K562 (cell line): ENCODE results near the gene HOXC4. TPM values are rescaled to one million over a fixed set of nuclear protein-coding genes. Genes with fewer than 3 reads are reported as not detected.

Experiments
- ATAC-seq: fragments of 200-7000 bp; cut with Tn5 transposase; 3 replicates; pipeline ENCODE4 v1.9.1; 2020; ENCODE audit warnings: moderate library complexity
- BruUV-seq: library from RNA; stranded (reverse); fragments of 400-500 nt; replicated peaks from 2 replicates; lab custom pipeline; 2021; lab: Mats Ljungman, UMichigan
- CTCF ChIA-PET: fragments of 300-600 bp; formaldehyde crosslinking; extraction: SDS; loops from one replicate; lab custom pipeline; 2021; ENCODE audit warnings: low intra/inter-chr PET ratio; lab: Yijun Ruan, JAX
- POLR2A ChIA-PET: fragments of 300-600, 350-650 bp; sonication (Branson Sonifier 250); formaldehyde crosslinking; extraction: SDS; loops from one replicate; lab custom pipeline; 2021; ENCODE audit warnings: antibody characterized with exemption, inconsistent platforms; lab: Yijun Ruan, JAX
- DNase-seq, 4 experiments: peaks; one replicate each; pipeline versions ENCODE4 v3.0.0 to v3.0.0-alpha.2; 2011 to 2018; ENCODE audit warnings: low spot score in 3 of 4, mixed read lengths in 3 of 4; ENCODE audit errors: extremely low read depth in 1 of 4
- FAIRE-seq: peaks from 2 replicates; lab custom pipeline; 2011; peaks lifted over from hg19 to GRCh38; lab: Jason Lieb, UNC
- H2AFZ ChIP-seq: 2 replicates; pipeline ENCODE4 v1.6.0; 2011; ENCODE audit warnings: low read depth, low read length, control low read depth, inconsistent platforms
- H3K27ac ChIP-seq: fragments of 200-600 bp; 3 replicates; pipeline ENCODE4 v1.8.0; 2011; ENCODE audit warnings: low read depth, mild to moderate bottlenecking, control low read depth, inconsistent platforms, low read length, moderate library complexity, mixed read lengths; ENCODE audit errors: extremely low read depth
- H3K27me3 ChIP-seq, 2 experiments: fragments of 300-600 bp in 1 of 2; 2 replicates in 1 of 2; 3 replicates in 1 of 2; pipeline versions ENCODE4 v1.6.0 to v1.8.0; 2011; ENCODE audit warnings: inconsistent platforms in 2 of 2, low read length in 2 of 2, mild to moderate bottlenecking in 1 of 2, mixed read lengths in 1 of 2, moderate library complexity in 1 of 2; ENCODE audit not compliant: control insufficient read depth in 2 of 2, insufficient read depth in 2 of 2
- H3K36me3 ChIP-seq: fragments of 300-600 bp; 3 replicates; pipeline ENCODE4 v1.8.0; 2011; ENCODE audit warnings: mild to moderate bottlenecking, low read length, inconsistent platforms; ENCODE audit not compliant: control insufficient read depth, insufficient read depth
- H3K4me1 ChIP-seq, 2 experiments: fragments of 200-600 bp in 1 of 2; replicated peaks in 1 of 2; 2 replicates in 1 of 2; 3 replicates in 1 of 2; pipeline versions ENCODE4 v1.5.1 to v1.8.0; 2011; ENCODE audit warnings: inconsistent platforms in 2 of 2, low read length in 2 of 2, mild to moderate bottlenecking in 1 of 2, mixed read lengths in 1 of 2, moderate library complexity in 1 of 2; ENCODE audit not compliant: control insufficient read depth in 2 of 2, insufficient read depth in 2 of 2
- H3K4me2 ChIP-seq: 2 replicates; pipeline ENCODE4 v1.6.1; 2011; ENCODE audit warnings: low read length, control low read depth, inconsistent platforms, mixed read lengths; ENCODE audit not compliant: insufficient read depth
- H3K4me3 ChIP-seq: fragments of 200-600 bp; sonication (generic), shearing (Covaris generic); 2 replicates; pipeline ENCODE4 v1.5.1; 2016; ENCODE audit warnings: control low read depth, inconsistent platforms
- H3K79me2 ChIP-seq: fragments of 200-600 bp; 3 replicates; pipeline ENCODE4 v1.8.0; 2011; ENCODE audit warnings: low read length, inconsistent platforms; ENCODE audit not compliant: control insufficient read depth, insufficient read depth
- H3K9ac ChIP-seq, 2 experiments: 2 replicates each; pipeline versions ENCODE4 v1.6.0 to v1.6.1; 2011; ENCODE audit warnings: low read depth in 2 of 2, low read length in 2 of 2, control low read depth in 1 of 2, inconsistent platforms in 1 of 2, mild to moderate bottlenecking in 1 of 2, mixed read lengths in 1 of 2; ENCODE audit not compliant: insufficient read depth in 1 of 2
- H3K9me1 ChIP-seq: one replicate; pipeline ENCODE4 v1.6.0; 2011; ENCODE audit warnings: inconsistent platforms, mild to moderate bottlenecking, low read length, moderate library complexity; ENCODE audit not compliant: control insufficient read depth, insufficient read depth
- H3K9me3 ChIP-seq: replicated peaks from 2 replicates; pipeline ENCODE4 v1.5.1; 2011; ENCODE audit warnings: low read depth, low read length, inconsistent platforms; ENCODE audit not compliant: control insufficient read depth, insufficient read depth
- H4K20me1 ChIP-seq: replicated peaks from 2 replicates; pipeline ENCODE4 v1.6.1; 2011; ENCODE audit warnings: low read length, inconsistent platforms, mixed read lengths; ENCODE audit not compliant: control insufficient read depth, insufficient read depth
- KAT7 ChIP-seq: sonication (generic); formaldehyde crosslinking; IDR thresholded peaks from 2 replicates; pipeline ENCODE4 v1.8.0; 2022; ENCODE audit warnings: missing genetic modification reagents, mild to moderate bottlenecking, borderline replicate concordance
- NFYB ChIP-seq: IDR thresholded peaks from 2 replicates; pipeline ENCODE4 v1.6.1; 2011; ENCODE audit warnings: mild to moderate bottlenecking, moderate library complexity; ENCODE audit not compliant: insufficient read length; ENCODE audit errors: extremely low read depth
- NR4A1 ChIP-seq, 2 experiments: fragments of 250-450 bp in 1 of 2; fragments of 450-650 bp in 1 of 2; sonication (Bioruptor Pico) in 1 of 2; IDR thresholded peaks; 2 replicates each; pipeline versions ENCODE4 v1.4.0 to v1.6.1; 2016 to 2020; ENCODE audit warnings: mild to moderate bottlenecking in 2 of 2, missing compliant biosample characterization in 1 of 2, missing genetic modification characterization in 1 of 2, moderate library complexity in 1 of 2
- ZNF239 ChIP-seq: fragments of 250-450 bp; sonication (Bioruptor Pico); IDR thresholded peaks from 2 replicates; pipeline ENCODE4 v1.4.0; 2020; ENCODE audit warnings: mild to moderate bottlenecking
- ZNF589 ChIP-seq: fragments of 200-800 bp; sonication (Bioruptor generic); IDR thresholded peaks from 2 replicates; pipeline ENCODE4 v1.6.1; 2016; ENCODE audit warnings: low read depth, missing genetic modification characterization, missing compliant biosample characterization
- WGBS: fragments of 100-300 bp; shearing (Covaris generic); methylation state at CpG from one replicate; pipeline ENCODE4 v1.1.6; 2016; ENCODE audit warnings: low coverage, mixed read lengths; ENCODE audit not compliant: insufficient coverage; ENCODE audit errors: missing lambda C conversion rate; 5-methylcytosine and 5-hydroxymethylcytosine counted together
- in situ Hi-C: fragments of 300-500 bp; cut with MboI; formaldehyde crosslinking; loops from 4 replicates; pipeline ENCODE4 v1.15.0; 2018; ENCODE audit warnings: inconsistent platforms, mixed read lengths
- intact Hi-C: fragments of 100-400 bp; cut with micrococcal nuclease; formaldehyde crosslinking; loops from 2 replicates; pipeline ENCODE4 v1.14.2; 2022
- polyA plus RNA-seq, 8 experiments: library from polyadenylated mRNA; depleted of rRNA in 4 of 8; stranded (reverse) in 5 of 8; unstranded in 3 of 8; fragments of >200 nt; fragmentation: Nextera tagmentation in 2 of 8; fragmentation: Illumina TruSeq in 1 of 8; extraction: Ambion mirVana in 2 of 8; extraction: Trizol in 1 of 8; gene quantifications; 2 replicates each; pipeline versions ENCODE4 v1.2.1 to v1.2.3, GENCODE V29; 2011 to 2014; ENCODE audit warnings: inconsistent platforms in 1 of 8, missing spikeins in 1 of 8
- total RNA-seq, 7 experiments: library from RNA; depleted of rRNA in 6 of 7; stranded (reverse); fragments of >200 nt in 6 of 7; fragmentation: Illumina TruSeq in 2 of 7; extraction: Trizol in 2 of 7; gene quantifications; 2 replicates each; pipeline versions ENCODE4 v1.2.1 to v1.2.3, GENCODE V29; 2011 to 2021; ENCODE audit warnings: low replicate concordance in 1 of 7
- TF ChIP-seq, protein P1 (sequence below), 2 experiments: fragments of 250-450 bp in 1 of 2; fragments of 450-650 bp in 1 of 2; sonication (Bioruptor Pico) in 1 of 2; IDR thresholded peaks; 2 replicates each; pipeline versions ENCODE4 v1.6.1 to v1.8.0; 2016 to 2021; ENCODE audit warnings: mild to moderate bottlenecking in 2 of 2, moderate library complexity in 2 of 2, missing compliant biosample characterization in 1 of 2, missing genetic modification characterization in 1 of 2
- TF ChIP-seq, protein P2 (sequence below): sonication (generic); formaldehyde crosslinking; IDR thresholded peaks from 2 replicates; pipeline ENCODE4 v1.5.0; 2020; ENCODE audit warnings: missing genetic modification reagents

The HOXC4 gene
- total and polyA plus RNA-seq, 9 of the 15 experiments (the other 6 are each of a cell fraction or from before 2014, with no cell fraction given) = 0.06 to 1.5 (median 0.44) TPM; not detected in 1

DNA sequence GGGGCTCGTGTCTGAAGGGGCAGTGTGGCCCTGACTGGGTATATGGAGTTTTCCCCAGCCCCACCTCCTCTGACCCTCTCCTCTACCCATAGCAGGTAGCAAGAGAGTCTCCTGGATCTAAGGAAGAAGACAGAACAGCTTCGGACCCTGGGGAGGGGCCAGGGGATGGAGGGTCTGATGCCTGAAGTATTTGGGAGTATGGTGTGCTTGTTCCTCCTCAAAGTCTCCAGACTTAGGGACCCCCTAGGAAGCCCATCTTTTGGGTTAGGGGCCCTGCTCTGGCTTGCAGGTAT, 45.4 kb upstream of the HOXC4 start:
- Histone ChIP-seq H3K4me3 (no peak overlapping the region), H3K27me3 (no peaks in the 10 kb centered on the region), H3K27ac (no peak overlapping the region), H4K20me1 (no peaks in the 10 kb centered on the region; the same call in 1 of the 2 replicates), H3K79me2 (no peaks in the 10 kb centered on the region; the same call in 2 of the 3 replicates), H3K36me3 (no peaks in the 10 kb centered on the region), H2AFZ (no peak overlapping the region), H3K9me1 (no peaks in the 10 kb centered on the region), H3K4me2 (no peak overlapping the region), H3K9ac (no peak overlapping the region), H3K9me3 (no peaks in the 10 kb centered on the region), H3K4me1 (peaks cover 22 to 38% of the 10 kb centered on the region in 2 experiments)
- FAIRE-seq (no peak), DNase-seq (no peak), ATAC-seq (no peak)
- TF ChIP-seq NFYB = no peak
- no peak for TF ChIP-seq ZNF589 (CRISPR knock-in tag)
- no peak for TF ChIP-seq KAT7 (CRISPR knock-in tag)
- TF ChIP-seq, protein P1, sequence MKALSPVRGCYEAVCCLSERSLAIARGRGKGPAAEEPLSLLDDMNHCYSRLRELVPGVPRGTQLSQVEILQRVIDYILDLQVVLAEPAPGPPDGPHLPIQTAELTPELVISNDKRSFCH (CRISPR knock-in tag; IDR thresholded peaks at IDR 0.05) = no peak
- TF ChIP-seq, protein P1 (tag; IDR thresholded peaks at IDR 0.05) = no peak
- TF ChIP-seq NR4A1 (CRISPR knock-in tag; IDR thresholded peaks at IDR 0.05) = no peak
- TF ChIP-seq NR4A1 (tag; IDR thresholded peaks at IDR 0.05) = no peak
- TF ChIP-seq, protein P2, sequence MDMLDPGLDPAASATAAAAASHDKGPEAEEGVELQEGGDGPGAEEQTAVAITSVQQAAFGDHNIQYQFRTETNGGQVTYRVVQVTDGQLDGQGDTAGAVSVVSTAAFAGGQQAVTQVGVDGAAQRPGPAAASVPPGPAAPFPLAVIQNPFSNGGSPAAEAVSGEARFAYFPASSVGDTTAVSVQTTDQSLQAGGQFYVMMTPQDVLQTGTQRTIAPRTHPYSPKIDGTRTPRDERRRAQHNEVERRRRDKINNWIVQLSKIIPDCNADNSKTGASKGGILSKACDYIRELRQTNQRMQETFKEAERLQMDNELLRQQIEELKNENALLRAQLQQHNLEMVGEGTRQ (CRISPR knock-in tag) = no peak
- no peak for TF ChIP-seq ZNF239 (CRISPR knock-in tag)
- BruUV-seq = no TSS peak
- 52% methylated on average over 2 of the region's 2 CpGs for WGBS
- in situ Hi-C loops (no loop called here), intact Hi-C loops (no loop called here)
- ChIA-PET CTCF (interaction anchor here (1.0 kb wide), 1 partner anchor 209 kb away, joined by 3 read pairs; no protein-coding TSS in a partner anchor), POLR2A (interaction anchor here (0.6 to 1.5 kb wide), 6 partner anchors 9 to 1823 kb away, joined by 3 to 8 read pairs (median 4); no protein-coding TSS in a partner anchor)
